Testis (tissue), 2 donors: ENCODE results near the gene RNASE8.

Experiments
- CTCF ChIP-seq, 3 experiments: fragments of 450-650 bp in 2 of 3; fragments of 200-600 bp in 1 of 3; sonication (generic) in 1 of 3; IDR thresholded peaks; one replicate each; pipeline ENCODE4 v1.5.1; 2016 to 2019; ENCODE audit warnings: antibody characterized with exemption in 3 of 3, mild to moderate bottlenecking in 2 of 3, moderate library complexity in 1 of 3
- POLR2A ChIP-seq: fragments of 450-650 bp; IDR thresholded peaks from one replicate; pipeline ENCODE4 v1.6.1; 2017; ENCODE audit warnings: antibody characterized with exemption, mild to moderate bottlenecking, moderate library complexity

DNA sequence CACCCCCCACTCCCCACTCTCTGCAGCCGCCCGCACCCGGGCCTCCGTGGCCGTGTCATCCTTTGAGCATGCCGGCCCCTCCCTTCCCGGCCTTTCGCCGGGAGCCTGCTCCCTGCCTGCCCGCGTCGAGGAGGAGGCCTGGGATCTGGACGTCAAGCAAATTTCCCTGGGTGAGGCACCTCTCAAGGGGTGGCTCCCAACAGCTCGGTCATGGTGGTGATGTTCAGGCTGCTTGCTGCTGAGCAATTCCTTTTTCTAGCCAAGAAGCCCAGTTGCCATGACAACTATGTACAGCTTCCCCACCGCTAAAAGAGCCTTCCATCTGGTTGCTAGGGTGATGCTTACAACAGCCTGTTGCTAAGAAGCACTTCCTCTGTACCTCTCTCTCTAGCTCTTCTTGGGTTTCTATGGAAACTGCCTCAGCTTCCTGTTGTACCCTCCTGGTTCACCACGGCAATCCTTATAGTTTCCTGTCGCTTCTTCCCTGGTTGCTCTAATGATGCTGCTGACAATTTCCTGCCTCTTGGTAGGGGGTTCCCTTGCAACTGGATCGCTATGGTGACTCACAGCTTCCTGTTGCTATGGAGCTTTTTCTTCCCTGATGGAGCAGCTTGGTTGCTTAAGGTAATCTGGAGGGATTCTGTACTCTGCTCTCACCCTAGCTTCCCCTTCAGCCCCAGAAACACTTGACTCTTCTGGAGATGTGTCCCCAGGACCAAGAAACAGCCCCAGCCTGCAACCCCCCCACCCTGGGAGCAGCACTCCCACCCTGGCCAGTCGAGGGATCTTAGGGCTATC, 29.9 kb downstream of the RNASE8 start:
- no peak for TF ChIP-seq CTCF (IDR thresholded peaks at IDR 0.05)
- TF ChIP-seq POLR2A: no peak
